GM21619 (cell line): ENCODE measurements around the gene TMEM98.
"Not testable (repeated sequence)": the region's sequence is repeated elsewhere in the genome, so short reads cannot be mapped to it uniquely, and the experiment has no call there.

Experiments used
- ATAC-seq: cut with Tn5 transposase; IDR thresholded peaks from one replicate; pipeline ENCODE4 v1.9.1; 2021; ENCODE audit not compliant: unreplicated experiment

Gene TMEM98

DNA sequence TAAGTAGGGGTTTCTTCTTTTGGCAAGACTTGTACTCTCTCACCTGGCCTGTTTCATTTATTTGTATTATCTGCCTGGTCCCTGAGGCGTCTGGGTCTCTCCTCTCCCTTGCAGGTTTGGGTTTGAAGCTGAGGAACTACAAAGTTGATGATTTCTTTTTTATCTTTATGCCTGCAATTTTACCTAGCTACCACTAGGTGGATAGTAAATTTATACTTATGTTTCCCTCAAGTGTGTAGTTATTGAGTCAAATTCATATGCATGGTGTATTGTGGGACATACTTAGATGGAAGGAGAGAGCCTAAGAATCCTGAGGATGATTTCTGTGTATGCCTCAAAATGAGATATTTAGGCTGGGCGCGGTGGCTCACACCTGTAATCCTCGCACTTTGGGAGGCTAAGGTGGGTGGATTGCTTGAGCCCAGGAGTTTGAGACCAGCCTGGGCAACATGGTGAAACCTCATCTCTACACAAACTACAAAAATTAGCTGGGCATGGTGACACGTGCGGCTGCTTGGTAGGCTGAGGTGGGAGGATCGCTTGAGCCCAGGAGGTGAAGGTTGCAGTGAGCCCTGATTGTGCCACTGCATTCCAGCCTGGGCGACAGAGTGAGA is 13.6 kb downstream of the TMEM98 start:
- no peak for ATAC-seq

DNA sequence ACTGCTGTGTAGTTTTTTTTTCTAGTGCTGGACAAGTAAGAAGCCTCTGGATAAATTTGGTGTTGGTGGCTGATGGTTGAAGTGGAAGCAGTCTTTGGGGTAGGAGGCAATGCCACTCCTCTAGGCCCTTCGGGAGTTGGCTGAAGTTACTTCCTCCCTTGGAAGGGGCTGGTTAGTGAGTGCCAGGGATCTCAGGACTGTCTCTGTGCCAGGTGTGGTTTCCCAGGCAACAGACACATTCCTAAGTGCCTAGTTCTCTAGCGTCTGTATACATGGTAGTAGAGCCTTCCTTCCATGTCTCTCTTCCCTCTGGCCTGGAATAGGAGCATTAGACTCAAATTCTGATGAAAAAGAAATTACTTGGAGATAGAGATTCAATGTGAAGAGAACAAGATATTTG is 15.3 kb downstream of the TMEM98 start:
- ATAC-seq: no peak

DNA sequence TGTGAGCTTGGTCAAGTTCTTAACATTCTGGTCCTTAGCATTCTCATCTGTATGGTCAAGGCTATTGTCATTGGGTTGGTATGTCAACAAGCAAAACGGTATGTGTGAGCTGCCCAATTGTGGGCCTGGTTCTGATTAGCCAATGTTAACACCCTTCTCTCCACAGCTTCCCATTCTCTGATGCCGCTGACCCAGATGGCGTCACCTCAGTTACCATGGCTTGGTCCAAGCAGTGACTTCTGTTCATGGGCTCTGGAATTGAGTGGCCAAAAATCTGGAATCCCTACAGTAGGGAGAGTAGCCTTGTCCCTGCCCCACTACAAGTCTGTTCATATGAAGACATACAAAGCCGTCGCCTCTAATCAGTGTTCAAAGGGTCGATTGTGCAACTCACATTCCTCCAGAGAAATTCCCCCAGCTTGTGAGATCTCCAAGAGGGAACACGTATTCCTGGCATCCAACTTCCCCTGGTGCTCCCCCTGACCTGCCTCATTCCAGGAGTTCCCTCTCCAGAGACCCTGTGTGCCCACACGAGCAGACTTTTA is 15.8 kb downstream of the TMEM98 start:
- ATAC-seq: no peak

DNA sequence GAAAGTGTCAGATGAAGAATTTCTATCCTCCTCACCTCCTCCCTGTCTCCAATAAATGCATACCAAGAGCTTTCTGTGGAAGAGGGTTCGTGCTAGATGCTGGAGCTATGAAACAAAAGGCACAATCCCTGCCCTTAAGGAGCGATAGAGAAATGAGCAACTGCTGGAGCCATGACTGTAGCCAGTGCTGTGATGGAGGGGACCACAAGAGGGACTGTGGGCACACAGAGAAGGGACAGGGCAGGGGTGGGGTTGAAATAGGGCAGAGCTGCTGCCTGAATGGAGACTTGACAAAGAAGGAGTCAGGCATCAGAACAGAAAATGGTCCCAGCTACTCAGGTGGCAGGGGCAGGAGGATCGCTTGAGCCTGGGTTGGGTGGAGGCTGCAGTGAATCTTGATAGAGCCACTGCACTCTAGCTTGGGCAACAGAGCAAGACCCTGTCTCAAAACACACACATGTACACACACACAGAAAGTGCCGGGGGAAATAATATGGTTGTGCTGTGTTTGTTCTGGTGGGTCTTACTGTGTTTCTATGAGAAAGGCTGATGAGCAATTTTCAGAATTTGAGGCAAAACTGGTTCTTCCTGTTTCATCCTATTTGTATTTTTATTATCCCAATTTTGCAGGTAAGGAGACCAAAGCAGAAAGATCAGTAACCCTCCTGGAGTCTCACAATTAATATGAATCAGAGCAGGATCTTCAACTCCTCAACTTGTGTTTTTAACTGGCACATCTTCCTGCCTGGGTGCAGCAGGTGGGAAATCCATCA is 16.5 kb downstream of the TMEM98 start:
- ATAC-seq: no peak

DNA sequence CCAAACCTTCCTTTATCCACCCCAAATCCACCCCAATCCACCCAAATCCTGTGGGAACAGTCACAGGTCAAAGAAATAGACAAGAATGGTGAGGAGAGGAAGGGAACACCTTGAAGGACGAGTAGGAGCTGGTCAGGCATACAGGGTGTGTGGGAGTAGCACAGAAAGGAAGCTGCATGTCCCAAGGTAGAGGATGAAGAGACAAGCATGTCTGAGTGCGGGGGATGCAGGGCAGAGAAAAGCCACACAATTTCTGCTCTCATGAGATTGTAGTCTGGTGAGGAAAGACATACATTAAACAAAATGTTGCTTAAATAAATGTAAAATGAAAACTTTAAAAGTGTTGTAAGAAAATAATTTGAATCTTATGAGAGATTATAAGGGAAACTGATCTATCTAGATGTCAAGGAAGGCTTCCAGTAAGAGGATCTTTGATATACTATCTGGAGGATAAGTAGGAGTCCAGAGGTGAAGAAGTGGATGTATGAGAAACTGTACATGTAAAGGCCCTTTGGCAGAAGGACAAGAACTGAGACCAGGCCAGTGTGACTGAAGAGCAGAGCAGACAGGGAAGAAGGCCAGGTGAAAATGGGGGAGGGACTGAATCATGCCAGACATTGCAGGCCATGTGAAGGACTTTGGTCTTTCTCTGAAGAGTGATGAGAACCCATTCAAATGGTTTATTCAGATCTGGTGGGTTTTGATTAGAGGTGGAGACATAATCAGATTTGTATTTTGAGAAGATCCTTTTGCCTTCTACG is 18.6 kb downstream of the TMEM98 start:
- ATAC-seq: no peak

DNA sequence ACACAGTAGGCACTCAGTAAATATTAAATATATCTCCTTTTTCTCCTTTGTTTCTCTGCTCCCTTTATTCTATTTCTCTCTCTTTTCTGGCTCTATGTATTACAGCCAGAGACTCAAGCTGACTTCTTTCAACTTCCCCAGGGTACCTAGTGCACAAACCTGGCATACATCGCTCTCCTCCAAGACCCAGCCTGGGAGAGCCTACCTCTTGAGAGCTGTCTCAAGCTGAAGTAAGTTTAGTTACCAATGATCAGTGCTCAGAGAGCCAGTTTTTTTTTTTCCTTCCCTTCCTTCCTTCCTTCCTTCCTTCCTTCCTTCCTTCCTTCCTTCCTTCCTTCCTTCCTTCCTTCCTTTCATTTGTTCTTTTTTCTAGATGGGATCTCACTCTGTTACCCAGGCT is 19.8 kb downstream of the TMEM98 start:
- no peak for ATAC-seq

DNA sequence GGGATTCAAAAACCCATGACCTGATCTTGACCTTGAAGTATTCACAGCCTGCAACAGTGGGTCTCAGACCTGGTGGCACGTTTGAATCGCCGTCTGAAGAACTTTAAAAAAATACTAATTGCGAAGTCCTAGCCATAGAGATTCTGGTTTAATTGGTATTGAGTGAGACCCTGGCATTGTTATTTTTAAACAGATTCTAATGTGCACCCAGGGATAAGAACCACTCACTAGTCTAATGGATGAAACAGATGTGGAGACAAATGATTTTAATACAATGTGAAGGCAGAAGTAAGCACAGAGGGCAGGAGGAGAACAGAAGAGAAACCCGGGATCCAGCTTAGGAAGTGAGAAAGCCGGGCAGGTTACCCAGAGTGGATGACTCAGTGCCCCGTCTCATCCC is 21.2 kb downstream of the TMEM98 start:
- ATAC-seq: no peak

DNA sequence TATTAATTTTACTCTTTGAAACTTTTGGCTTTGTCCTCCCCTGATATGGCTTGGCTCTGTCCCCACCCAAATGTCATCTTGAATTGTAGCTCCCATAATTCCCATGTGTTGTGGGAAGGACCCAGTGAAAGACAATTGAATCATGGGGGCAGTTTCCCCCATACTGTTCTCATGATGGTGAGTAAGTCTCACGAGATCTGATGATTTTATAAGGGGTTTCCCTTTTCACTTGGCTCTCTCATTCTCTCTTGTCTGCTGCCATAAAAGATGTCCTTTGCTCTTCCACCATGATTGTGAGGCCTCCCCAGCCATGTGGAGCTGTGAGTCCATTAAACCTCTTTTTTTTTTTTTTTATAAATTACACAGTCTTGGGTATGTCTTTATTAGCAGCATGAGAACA is 24.5 kb downstream of the TMEM98 start:
- not testable (repeated sequence) for ATAC-seq

DNA sequence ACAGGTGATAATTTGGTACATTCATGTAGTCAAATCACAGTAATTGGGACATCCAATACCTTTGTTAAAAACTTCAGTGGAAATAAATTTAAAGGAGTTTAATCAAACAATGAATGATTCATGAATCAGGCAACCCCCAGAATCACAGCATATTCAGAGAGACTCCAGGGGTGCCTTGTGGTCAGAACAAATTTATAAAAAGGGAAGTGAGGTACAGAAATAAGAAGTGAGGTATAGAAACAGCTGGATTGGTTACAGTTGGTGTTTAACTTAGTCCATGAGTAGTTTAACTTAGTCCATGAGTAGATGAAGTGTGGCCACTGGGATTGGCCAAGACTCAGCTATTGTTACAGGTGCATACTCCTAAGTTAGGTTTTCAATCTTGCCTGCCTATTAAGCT is 25.1 kb downstream of the TMEM98 start:
- ATAC-seq: no peak

DNA sequence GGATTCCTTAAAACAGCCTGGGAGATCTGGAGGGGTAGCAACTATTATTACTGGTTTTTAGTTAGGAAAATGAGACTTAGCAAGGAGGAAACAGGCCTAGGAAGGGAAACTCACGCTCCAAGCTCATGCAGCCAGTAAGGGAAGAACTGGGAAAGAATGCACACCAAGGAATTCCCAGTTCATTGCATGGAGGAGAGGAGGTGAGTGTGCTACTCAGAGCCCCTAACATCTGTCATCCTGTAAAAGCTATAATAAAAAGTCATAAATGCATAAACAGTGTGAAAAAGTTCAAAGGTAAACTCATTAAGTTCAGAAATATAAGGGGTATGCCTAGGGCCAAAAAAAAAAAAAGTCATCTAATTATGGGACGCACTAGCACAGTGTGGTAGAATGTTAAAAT is 25.9 kb downstream of the TMEM98 start:
- no peak for ATAC-seq

DNA sequence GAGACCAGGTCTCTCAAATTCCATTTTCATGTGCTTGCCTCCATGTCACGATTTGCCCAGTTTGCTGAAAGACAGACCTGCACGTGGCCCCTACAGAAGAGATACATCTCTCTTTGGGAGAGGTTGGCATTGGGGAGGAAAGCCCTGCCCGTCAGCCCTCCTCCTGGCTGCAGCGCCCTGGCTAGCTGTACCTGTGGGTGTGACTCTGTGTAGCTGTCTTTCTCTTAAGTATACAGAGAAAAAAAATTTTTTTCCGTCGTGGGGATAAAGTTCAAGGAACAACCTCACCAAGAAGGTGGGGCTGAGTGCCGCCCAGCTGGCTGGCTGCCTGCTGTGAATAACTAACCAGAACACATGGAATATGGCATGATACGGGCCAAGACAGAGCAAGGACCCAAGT is 26.5 kb downstream of the TMEM98 start:
- no peak for ATAC-seq

DNA sequence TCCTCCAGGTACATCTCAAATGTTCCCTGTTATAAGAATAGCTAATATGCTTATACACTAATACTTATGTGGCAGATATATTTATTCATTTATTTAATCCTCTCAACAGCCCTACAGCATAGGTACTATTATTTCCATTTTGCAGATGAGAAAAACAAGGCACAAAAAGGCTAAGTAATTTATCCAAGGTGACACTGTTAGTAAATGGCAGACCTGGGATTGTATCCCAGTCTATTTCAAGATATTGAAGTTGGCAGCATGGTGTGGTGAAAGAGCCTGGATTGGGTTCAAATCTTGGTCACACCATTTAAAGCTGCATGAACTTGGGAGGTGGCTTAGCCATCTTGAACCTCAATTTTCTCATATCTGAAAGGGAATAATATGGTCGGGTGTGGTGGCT is 27.2 kb downstream of the TMEM98 start:
- ATAC-seq: no peak

DNA sequence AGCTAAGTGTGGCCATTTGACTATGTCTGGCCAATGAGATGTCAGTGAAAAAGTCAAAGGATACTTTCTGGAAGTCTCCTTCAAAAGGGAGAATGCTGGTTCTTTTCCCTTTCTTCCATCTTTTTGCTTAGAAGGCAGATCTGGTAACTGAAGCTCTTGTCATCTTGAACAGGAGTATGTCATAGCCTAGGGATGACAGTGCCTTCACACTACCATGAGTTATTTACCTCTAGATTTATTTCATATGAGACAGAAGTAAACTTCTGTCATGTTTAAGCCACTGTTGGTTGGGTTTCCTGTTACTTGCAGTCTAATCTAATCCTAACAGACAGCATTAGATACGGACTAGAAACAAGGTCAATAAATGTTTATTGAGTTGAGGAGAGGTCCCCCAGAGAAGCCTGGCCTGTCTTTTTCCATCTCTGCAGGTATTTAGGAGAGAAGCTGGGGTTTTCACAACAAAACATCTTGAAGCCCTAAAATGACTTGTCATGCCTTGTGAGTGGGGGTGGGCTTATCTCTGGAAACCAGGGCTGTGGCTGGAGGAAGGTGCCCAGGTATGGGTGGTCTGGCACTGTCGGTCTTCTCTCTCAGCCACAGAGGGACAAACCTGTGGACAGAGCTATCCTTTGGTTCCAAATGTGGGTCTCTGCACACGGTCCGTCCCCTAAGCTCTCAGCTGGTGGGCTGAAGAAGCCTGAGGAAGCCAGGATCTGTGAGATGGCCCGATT is 28.5 kb downstream of the TMEM98 start:
- ATAC-seq: no peak

DNA sequence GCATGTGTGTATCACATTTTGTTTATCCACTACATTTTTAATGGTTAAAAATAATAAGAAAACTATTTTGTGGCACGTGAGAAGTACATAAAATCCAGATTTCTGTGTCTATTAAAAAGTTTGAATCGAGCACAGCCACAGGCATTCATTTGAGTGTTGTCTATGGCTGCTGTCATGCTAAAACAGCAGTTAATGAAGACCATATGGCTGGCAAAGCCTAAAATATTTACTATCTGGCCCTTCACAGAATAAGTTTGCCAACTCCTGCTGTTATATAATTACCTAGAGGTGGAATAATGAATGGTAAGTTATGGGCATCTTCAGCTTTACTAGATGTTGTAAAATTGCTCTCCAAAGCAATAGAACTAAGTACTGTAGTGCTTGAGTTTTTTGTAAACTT is 30.5 kb downstream of the TMEM98 start:
- no peak for ATAC-seq

DNA sequence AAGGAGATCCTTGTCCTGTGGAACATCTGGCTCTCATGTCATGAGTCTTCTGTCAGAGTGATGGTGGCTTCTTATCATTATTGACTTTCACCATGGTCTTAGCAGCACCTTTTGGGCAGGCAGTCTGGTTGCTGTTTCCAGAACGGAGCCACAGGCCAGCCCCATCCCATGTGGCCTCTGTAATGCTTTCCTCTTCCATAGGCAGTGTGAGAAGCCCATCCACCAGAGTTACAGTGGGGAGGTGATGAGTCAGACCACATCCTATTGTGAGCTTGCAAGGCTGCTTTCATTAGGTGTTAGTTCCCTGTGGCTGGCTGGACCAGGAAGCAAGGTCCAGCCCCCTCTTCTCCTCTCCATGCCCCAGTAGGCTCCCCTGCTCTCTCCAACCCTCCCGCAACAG is 32.9 kb downstream of the TMEM98 start:
- no peak for ATAC-seq

DNA sequence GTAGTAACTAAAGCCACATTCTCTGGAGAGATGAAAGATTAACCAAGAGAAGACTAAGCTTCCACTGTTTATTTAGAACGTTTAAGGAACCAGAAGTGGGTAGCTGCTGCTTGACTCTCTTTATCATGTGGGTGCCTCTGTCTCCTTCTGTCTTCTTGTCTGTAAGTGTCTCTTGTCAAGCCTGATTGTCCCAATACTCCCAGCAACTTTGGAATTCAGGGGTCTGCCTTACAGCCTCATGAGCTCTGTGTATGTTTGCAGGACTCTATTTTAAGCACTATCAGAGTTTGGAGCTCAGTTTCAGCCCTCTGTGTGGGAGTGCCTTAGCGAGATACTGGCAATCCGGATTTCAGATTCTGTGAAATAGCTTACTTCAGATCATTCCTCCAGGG is 34.4 kb downstream of the TMEM98 start:
- ATAC-seq: no peak

DNA sequence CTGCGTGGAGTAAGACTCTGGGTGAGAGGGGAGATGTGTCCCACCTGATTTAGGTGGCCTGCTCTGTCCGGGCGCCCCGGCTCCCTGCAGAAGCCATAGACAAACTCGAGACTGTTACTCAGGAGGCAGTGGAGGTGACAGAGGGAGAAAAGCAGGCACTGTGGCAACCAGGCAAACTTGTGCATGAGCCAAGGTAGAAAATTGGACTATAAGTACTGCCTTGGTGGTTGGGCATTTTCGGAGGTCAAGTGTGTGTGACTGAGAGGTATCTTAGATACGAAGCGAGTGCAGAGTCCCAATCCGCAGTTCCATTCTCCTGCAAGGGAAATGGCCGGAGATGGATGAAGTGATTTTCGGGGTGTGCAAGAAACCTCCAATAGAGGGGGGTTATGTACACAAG is 36.6 kb downstream of the TMEM98 start:
- ATAC-seq: no peak

DNA sequence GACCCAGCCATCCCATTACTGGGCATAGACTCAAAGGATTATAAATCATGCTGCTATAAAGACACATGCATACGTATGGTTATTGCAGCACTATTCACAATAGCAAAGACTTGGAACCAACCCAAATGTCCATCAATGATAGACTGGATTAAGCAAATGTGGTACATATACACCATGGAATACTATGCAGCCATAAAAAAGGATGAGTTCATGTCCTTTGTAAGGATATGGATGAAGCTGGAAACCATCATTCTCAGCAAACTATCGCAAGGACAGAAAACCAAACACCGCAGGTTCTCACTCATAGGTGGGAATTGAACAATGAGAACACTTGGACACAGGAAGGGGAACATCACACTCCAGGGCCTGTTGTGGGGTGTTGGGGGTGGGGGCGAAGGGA is 41.3 kb downstream of the TMEM98 start:
- not testable (repeated sequence) for ATAC-seq

DNA sequence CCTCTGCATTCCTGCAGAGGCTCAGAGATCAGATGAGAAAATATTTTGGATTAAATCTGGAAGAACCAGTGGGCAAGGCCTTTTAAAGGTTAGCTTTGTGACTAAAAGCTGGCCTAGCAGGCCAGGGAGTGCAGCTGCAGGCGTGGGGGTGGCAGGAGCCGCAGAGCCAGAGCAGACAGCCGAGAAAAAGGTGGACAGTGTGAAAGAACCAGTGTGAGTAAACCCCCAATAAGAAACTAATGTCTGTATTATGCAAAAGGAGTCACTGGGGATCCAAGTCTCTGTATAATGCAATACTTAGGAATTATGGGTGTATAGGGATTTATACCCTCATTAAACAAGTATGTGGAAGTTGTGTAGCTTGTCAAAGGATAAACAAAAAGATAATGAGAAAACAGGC is 42.3 kb downstream of the TMEM98 start:
- ATAC-seq: no peak

DNA sequence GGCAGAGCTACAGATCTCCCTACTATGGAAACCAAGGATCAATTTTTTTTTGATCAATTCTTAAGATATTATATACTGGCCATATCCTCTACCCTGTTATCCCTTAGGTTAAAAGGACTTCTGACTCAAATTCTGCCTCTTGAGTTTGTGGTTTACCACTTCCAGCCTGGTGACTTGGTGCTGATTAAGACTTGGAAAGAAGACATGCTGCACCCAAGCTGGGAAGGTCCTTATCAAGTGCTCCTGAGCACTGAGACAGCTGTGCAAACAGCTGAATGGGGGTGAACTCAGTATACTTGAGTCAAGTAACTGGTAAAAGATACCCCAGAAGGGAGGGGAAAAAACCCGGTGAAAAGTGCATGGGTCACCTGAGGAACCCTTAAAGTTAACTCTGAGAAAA is 43.2 kb downstream of the TMEM98 start:
- ATAC-seq: no peak

DNA sequence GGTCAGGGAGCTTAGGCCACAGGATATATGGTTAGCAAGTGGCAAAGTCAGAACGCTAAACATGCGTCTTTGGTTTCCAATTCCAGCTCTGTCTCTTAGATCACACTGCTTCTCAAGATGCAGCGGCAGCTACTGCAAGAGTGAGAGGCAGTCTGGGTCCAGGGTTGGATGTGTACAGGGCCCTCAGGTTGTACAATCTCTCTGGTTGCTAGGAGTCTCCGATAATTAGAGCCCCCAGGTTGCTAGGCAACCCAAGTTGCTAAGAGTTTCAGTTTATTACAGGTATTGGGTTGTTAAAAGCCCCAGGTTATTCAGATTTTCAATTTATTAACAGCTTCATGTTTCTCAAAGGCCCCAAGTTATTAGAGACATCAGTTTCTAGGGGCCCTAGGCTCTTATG is 48.2 kb downstream of the TMEM98 start:
- no peak for ATAC-seq
